Measurements from ENCODE around the gene AIP. TPM values are rescaled to one million over a fixed set of nuclear protein-coding genes. Genes with fewer than 3 reads are reported as not detected.
"Not testable (repeated sequence)": the region's sequence is repeated elsewhere in the genome, so short reads cannot be mapped to it uniquely, and the experiment has no call there.

Gene AIP
- total RNA-seq, 2 donors from 2014 or later = 64.8 to 76.9 TPM

GRCh38 chr11:67470337-67471002 is 12.4 kb upstream of the AIP start:
- no peaks in the 10 kb centered on the region for H3K27me3 ChIP-seq (replicated peaks; ENCODE audit: insufficient read depth)
- H3K4me1 ChIP-seq (ENCODE audit: control insufficient read depth in 1 of 2, low read depth in 2 of 2) = peaks cover 10 to 31% of the 10 kb centered on the region in 2 donors
- ATAC-seq (ENCODE audit: insufficient number of reproducible peaks, low FRiP score, low read depth) (no peak), DNase-seq (ENCODE audit: low spot score) (no peak)
- H3K9me3 ChIP-seq = no peaks in the 10 kb centered on the region
- TF ChIP-seq, protein P1, sequence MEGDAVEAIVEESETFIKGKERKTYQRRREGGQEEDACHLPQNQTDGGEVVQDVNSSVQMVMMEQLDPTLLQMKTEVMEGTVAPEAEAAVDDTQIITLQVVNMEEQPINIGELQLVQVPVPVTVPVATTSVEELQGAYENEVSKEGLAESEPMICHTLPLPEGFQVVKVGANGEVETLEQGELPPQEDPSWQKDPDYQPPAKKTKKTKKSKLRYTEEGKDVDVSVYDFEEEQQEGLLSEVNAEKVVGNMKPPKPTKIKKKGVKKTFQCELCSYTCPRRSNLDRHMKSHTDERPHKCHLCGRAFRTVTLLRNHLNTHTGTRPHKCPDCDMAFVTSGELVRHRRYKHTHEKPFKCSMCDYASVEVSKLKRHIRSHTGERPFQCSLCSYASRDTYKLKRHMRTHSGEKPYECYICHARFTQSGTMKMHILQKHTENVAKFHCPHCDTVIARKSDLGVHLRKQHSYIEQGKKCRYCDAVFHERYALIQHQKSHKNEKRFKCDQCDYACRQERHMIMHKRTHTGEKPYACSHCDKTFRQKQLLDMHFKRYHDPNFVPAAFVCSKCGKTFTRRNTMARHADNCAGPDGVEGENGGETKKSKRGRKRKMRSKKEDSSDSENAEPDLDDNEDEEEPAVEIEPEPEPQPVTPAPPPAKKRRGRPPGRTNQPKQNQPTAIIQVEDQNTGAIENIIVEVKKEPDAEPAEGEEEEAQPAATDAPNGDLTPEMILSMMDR (IDR thresholded peaks at IDR 0.05) = no peak
- no peak overlapping the region for H3K4me3 ChIP-seq
- no peaks in the 10 kb centered on the region for H3K36me3 ChIP-seq
- H3K27ac ChIP-seq = no peak overlapping the region

DNA sequence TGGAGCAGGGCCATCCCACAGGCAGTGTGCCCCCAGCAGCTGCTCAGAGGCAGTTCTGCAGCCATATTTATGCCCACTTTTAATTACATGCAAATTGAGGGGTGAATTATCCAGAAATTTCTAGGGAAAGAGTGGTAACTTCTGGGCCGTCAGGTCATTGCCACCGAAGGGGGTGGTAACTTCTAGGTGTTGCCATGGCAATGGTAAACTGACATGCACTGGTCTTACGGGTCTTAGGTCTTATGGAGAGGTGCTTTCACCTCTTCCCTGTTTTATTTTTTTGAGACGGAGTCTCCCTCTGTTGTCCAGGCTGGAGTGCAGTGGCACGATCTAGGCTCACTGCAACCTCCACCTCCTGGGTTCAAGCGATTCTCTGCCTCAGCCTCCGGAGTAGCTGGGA is 9.9 kb upstream of the AIP start:
- no peaks in the 10 kb centered on the region for H3K9me3 ChIP-seq
- DNase-seq (ENCODE audit: low spot score) (no peak), ATAC-seq (ENCODE audit: insufficient number of reproducible peaks, low FRiP score, low read depth) (no peak)
- no peak overlapping the region for H3K27ac ChIP-seq
- TF ChIP-seq, protein P1 (IDR thresholded peaks at IDR 0.05) = no peak
- H3K36me3 ChIP-seq = no peaks in the 10 kb centered on the region
- no peak overlapping the region for H3K4me3 ChIP-seq
- H3K4me1 ChIP-seq (ENCODE audit: control insufficient read depth in 1 of 2, low read depth in 2 of 2) = peaks cover 5 to 13% of the 10 kb centered on the region in 2 donors
- H3K27me3 ChIP-seq (replicated peaks; ENCODE audit: insufficient read depth) = no peaks in the 10 kb centered on the region

DNA sequence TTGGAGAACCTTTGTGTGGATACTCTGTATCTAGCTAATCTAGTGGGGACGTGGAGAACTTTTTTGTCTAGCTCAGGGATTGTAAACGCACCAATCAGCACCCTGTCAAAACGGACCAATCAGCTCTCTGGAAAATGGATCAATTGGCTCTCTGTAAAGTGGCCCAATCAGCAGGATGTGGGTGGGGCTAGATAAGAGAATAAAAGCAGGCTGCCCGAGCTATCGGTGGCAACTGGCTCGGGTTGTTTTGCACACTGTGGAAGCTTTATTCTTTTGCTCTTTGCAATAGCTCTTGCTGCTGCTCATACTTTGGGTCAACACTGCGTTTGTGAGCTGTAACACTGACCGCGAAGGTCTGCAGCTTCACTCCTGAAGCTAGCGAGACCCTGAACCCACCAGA is 6.1 kb upstream of the AIP start:
- H3K4me1 ChIP-seq (ENCODE audit: control insufficient read depth in 1 of 2, low read depth in 2 of 2); H3K4me3 ChIP-seq; H3K27ac ChIP-seq; ATAC-seq (ENCODE audit: insufficient number of reproducible peaks, low FRiP score, low read depth); DNase-seq (ENCODE audit: low spot score); H3K36me3 ChIP-seq; H3K9me3 ChIP-seq; H3K27me3 ChIP-seq (replicated peaks; ENCODE audit: insufficient read depth): not testable (repeated sequence)

GRCh38 chr11:67477344-67478050 is 5.3 kb upstream of the AIP start:
- DNase-seq (ENCODE audit: low spot score); H3K27me3 ChIP-seq (replicated peaks; ENCODE audit: insufficient read depth): not testable (repeated sequence)

DNA sequence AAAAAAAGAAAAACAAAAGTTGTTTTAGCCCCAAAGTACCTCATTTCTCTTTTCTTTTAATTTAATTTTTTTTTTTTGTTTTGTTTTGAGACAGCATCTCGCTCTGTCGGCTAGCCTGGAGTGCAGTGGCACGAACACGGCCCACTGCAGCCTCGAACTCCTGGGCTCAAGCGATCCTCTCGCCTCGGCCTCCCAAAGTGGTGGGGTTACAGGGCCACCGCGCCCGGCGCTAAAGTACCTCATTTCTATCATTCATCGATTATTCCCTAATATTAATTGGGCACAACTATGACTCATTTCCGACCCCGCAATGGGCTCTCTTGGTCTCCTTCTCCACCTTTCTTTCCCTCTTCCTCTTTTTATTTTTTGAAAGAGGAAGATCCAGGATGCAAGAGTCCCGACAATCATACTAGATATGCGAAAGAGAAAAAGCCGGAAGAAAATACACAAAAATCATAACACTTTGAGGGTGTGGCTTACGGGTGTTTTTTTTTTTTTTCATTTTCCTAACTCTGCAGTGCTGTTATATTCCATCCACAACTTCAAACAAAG is 475 bp upstream of the AIP start:
- Histone ChIP-seq H3K27me3 (replicated peaks; ENCODE audit: insufficient read depth) (no peaks in the 10 kb centered on the region), H3K4me1 (ENCODE audit: control insufficient read depth in 1 of 2, low read depth in 2 of 2) (peaks cover 18 to 27% of the 10 kb centered on the region in 2 donors), H3K27ac (peak overlapping the region; percentile 75 to 78), H3K9me3 (no peaks in the 10 kb centered on the region), H3K36me3 (no peaks in the 10 kb centered on the region), H3K4me3 (peak overlapping the region; percentile 72)
- DNase-seq (ENCODE audit: low spot score) = no peak
- no peak for ATAC-seq (ENCODE audit: insufficient number of reproducible peaks, low FRiP score, low read depth)
- TF ChIP-seq, protein P1 (IDR thresholded peaks at IDR 0.05) = no peak

More at GRCh38 chr11:67477344-67478050, 5.3 kb upstream of the AIP start:
- not testable (repeated sequence) for H3K4me3 ChIP-seq; ATAC-seq (ENCODE audit: insufficient number of reproducible peaks, low FRiP score, low read depth); H3K4me1 ChIP-seq (ENCODE audit: control insufficient read depth in 1 of 2, low read depth in 2 of 2); H3K9me3 ChIP-seq; H3K36me3 ChIP-seq; H3K27ac ChIP-seq
